ENCODE results near the gene ASAP2.

DNA sequence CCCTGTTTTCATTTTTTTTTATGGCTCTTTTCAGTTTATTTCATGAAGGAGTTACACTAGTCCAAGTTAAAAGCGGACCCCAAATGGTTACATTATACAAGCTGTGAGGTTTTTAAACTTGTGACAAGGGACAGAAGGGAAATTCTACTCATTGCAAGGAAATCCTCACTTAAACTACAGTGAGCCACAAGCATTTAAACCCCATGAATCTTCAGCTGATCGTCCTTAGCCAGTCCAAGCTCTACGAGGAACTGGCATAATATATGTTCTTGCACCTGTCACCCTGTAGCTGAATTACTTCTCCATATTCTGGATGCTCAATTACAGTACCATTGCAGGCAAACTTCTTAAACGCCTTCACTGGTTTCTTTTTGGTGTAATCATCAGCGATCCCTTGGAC lies 64.5 kb downstream of the ASAP2 start:
- TF ChIP-seq, protein P1, sequence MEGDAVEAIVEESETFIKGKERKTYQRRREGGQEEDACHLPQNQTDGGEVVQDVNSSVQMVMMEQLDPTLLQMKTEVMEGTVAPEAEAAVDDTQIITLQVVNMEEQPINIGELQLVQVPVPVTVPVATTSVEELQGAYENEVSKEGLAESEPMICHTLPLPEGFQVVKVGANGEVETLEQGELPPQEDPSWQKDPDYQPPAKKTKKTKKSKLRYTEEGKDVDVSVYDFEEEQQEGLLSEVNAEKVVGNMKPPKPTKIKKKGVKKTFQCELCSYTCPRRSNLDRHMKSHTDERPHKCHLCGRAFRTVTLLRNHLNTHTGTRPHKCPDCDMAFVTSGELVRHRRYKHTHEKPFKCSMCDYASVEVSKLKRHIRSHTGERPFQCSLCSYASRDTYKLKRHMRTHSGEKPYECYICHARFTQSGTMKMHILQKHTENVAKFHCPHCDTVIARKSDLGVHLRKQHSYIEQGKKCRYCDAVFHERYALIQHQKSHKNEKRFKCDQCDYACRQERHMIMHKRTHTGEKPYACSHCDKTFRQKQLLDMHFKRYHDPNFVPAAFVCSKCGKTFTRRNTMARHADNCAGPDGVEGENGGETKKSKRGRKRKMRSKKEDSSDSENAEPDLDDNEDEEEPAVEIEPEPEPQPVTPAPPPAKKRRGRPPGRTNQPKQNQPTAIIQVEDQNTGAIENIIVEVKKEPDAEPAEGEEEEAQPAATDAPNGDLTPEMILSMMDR (IDR thresholded peaks at IDR 0.05), result no peak
- TF ChIP-seq EZH2 (IDR thresholded peaks at IDR 0.05; ENCODE audit: borderline replicate concordance, insufficient read depth, low read depth, low read length, poor library complexity, severe bottlenecking), result no peak
